ENCODE results near the gene ATG16L1. TPM values are rescaled to one million over a fixed set of nuclear protein-coding genes. Genes with fewer than 3 reads are reported as not detected.
A peak's percentile ranks its signal among the peaks of the same experiment; 100 is the strongest.

Gene ATG16L1
- total and polyA plus RNA-seq, 9 of the 15 experiments (the other 6 are each of a cell fraction or from before 2014, with no cell fraction given), result 6.4 to 21.3 (median 17.2) TPM

- ATAC-seq, result peak; percentile 41; the same call in 2 of the 3 replicates
- TF ChIP-seq NCOA1 (IDR thresholded peaks at IDR 0.05; ENCODE audit: low read depth) (no peak), DMBX1 (CRISPR knock-in tag; IDR thresholded peaks at IDR 0.05; ENCODE audit: borderline replicate concordance) (no peak), ZNF431 (CRISPR knock-in tag; IDR thresholded peaks at IDR 0.05) (no peak), BHLHE40 (IDR thresholded peaks at IDR 0.05; ENCODE audit: low read length) (peak; percentile 86), ESRRA (IDR thresholded peaks at IDR 0.05; ENCODE audit: borderline replicate concordance, low read depth) (peak; percentile 17; the same call in 1 of the 2 replicates), ZBTB26 (CRISPR knock-in tag; IDR thresholded peaks at IDR 0.05) (no peak), LARP7 (IDR thresholded peaks at IDR 0.05) (no peak), CBFA2T3 (IDR thresholded peaks at IDR 0.05) (no peak), ZNF41 (CRISPR knock-in tag; conservative IDR thresholded peaks at IDR 0.05) (no peak), CHD2 (IDR thresholded peaks at IDR 0.05; ENCODE audit: low read depth, low read length) (no peak)
- TF ChIP-seq, protein P1, sequence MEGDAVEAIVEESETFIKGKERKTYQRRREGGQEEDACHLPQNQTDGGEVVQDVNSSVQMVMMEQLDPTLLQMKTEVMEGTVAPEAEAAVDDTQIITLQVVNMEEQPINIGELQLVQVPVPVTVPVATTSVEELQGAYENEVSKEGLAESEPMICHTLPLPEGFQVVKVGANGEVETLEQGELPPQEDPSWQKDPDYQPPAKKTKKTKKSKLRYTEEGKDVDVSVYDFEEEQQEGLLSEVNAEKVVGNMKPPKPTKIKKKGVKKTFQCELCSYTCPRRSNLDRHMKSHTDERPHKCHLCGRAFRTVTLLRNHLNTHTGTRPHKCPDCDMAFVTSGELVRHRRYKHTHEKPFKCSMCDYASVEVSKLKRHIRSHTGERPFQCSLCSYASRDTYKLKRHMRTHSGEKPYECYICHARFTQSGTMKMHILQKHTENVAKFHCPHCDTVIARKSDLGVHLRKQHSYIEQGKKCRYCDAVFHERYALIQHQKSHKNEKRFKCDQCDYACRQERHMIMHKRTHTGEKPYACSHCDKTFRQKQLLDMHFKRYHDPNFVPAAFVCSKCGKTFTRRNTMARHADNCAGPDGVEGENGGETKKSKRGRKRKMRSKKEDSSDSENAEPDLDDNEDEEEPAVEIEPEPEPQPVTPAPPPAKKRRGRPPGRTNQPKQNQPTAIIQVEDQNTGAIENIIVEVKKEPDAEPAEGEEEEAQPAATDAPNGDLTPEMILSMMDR (IDR thresholded peaks at IDR 0.05 in 2 of 3, conservative IDR thresholded peaks at IDR 0.05 in 1 of 3; ENCODE audit: insufficient read depth in 2 of 3, low read depth in 1 of 3, low read length in 3 of 3), result 0 out of 6 replicates have a peak, but pooled peaks of 1 of the 3 experiments have one; percentile 5
- TF ChIP-seq, protein P2, sequence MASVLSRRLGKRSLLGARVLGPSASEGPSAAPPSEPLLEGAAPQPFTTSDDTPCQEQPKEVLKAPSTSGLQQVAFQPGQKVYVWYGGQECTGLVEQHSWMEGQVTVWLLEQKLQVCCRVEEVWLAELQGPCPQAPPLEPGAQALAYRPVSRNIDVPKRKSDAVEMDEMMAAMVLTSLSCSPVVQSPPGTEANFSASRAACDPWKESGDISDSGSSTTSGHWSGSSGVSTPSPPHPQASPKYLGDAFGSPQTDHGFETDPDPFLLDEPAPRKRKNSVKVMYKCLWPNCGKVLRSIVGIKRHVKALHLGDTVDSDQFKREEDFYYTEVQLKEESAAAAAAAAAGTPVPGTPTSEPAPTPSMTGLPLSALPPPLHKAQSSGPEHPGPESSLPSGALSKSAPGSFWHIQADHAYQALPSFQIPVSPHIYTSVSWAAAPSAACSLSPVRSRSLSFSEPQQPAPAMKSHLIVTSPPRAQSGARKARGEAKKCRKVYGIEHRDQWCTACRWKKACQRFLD (CRISPR knock-in tag; IDR thresholded peaks at IDR 0.05), result no peak
- TF ChIP-seq, protein P3, sequence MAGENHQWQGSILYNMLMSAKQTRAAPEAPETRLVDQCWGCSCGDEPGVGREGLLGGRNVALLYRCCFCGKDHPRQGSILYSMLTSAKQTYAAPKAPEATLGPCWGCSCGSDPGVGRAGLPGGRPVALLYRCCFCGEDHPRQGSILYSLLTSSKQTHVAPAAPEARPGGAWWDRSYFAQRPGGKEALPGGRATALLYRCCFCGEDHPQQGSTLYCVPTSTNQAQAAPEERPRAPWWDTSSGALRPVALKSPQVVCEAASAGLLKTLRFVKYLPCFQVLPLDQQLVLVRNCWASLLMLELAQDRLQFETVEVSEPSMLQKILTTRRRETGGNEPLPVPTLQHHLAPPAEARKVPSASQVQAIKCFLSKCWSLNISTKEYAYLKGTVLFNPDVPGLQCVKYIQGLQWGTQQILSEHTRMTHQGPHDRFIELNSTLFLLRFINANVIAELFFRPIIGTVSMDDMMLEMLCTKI (IDR thresholded peaks at IDR 0.05; ENCODE audit: partially characterized antibody), result no peak
- TF ChIP-seq, protein P4, sequence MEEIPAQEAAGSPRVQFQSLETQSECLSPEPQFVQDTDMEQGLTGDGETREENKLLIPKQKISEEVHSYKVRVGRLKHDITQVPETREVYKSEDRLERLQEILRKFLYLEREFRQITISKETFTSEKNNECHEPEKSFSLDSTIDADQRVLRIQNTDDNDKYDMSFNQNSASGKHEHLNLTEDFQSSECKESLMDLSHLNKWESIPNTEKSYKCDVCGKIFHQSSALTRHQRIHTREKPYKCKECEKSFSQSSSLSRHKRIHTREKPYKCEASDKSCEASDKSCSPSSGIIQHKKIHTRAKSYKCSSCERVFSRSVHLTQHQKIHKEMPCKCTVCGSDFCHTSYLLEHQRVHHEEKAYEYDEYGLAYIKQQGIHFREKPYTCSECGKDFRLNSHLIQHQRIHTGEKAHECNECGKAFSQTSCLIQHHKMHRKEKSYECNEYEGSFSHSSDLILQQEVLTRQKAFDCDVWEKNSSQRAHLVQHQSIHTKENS (CRISPR knock-in tag; IDR thresholded peaks at IDR 0.05), result no peak
- TF ChIP-seq, protein P5, sequence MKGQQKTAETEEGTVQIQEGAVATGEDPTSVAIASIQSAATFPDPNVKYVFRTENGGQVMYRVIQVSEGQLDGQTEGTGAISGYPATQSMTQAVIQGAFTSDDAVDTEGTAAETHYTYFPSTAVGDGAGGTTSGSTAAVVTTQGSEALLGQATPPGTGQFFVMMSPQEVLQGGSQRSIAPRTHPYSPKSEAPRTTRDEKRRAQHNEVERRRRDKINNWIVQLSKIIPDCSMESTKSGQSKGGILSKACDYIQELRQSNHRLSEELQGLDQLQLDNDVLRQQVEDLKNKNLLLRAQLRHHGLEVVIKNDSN (CRISPR knock-in tag; IDR thresholded peaks at IDR 0.05), result peak; percentile 41; the same call in 1 of the 2 replicates
Measured at GRCh38 chr2:233338046-233338445, 86.6 kb downstream of the ATG16L1 start.

More at GRCh38 chr2:233338046-233338445, 86.6 kb downstream of the ATG16L1 start:
- CTCF ChIA-PET (ENCODE audit: low intra/inter-chr PET ratio), result no interaction called here
- Histone ChIP-seq H3K9me1 (ENCODE audit: control insufficient read depth, insufficient read depth, low read length) (no peaks in the 10 kb centered on the region), H3K9ac (ENCODE audit: insufficient read depth in 1 of 2, low read depth in 2 of 2, low read length in 2 of 2) (peak overlapping the region in 1 of 2 experiments; percentile 58; a peak in 1 of 4 replicates), H4K20me1 (replicated peaks; ENCODE audit: control insufficient read depth, insufficient read depth, low read length) (no peaks in the 10 kb centered on the region), H3K27ac (ENCODE audit: extremely low read depth, low read depth, low read length) (no peak overlapping the region), H3K4me3 (no peak overlapping the region), H3K9me3 (replicated peaks; ENCODE audit: control insufficient read depth, insufficient read depth, low read depth, low read length) (no peaks in the 10 kb centered on the region; the same call in 1 of the 2 replicates), H3K36me3 (ENCODE audit: control insufficient read depth, insufficient read depth, low read length) (no peaks in the 10 kb centered on the region), H3K4me2 (ENCODE audit: insufficient read depth, low read length) (no peak overlapping the region), H3K27me3 (ENCODE audit: control insufficient read depth in 2 of 2, insufficient read depth in 2 of 2, low read length in 2 of 2) (0 out of 5 replicates have a peak, but pooled peaks cover 0 to 5% of the 10 kb centered on the region in 2 experiments), H3K79me2 (ENCODE audit: control insufficient read depth, insufficient read depth, low read length) (no peaks in the 10 kb centered on the region), H2AFZ (ENCODE audit: low read depth, low read length) (no peak overlapping the region), H3K4me1 (replicated peaks in 1 of 2; ENCODE audit: control insufficient read depth in 2 of 2, insufficient read depth in 2 of 2, low read length in 2 of 2) (peaks cover 0 to 6% of the 10 kb centered on the region in 2 experiments; a peak in 4 of 5 replicates)
- no peak for DNase-seq (ENCODE audit: extremely low read depth in 1 of 4, low spot score in 3 of 4)
- 6% methylated on average over 2 of the region's 5 CpGs for WGBS (ENCODE audit: insufficient coverage, low coverage, missing lambda C conversion rate)
- no TSS peak for BruUV-seq (replicated peaks)
- in situ Hi-C loops (cut with MboI), result no loop called here
- no peak for FAIRE-seq
- POLR2A ChIA-PET, result interaction anchor here (0.8 to 0.9 kb wide), 2 partner anchors 9 to 11 kb away, joined by 3 to 4 read pairs; no protein-coding TSS in a partner anchor
- intact Hi-C loops (cut with micrococcal nuclease), result no loop called here

All from K562 (cell line).